H1 (cell line): ENCODE results near the gene CGA. TPM values are rescaled to one million over a fixed set of nuclear protein-coding genes. Genes with fewer than 3 reads are reported as not detected.

ENCODE experiments used
- CTCF ChIA-PET: fragments of 300-600 bp; sonication (Branson Sonifier 250); formaldehyde crosslinking; loops from one replicate; lab custom pipeline; 2021; ENCODE audit not compliant: partially characterized antibody; lab: Charles Lee
- POLR2A ChIA-PET: fragments of 300-600 bp; sonication (Branson Sonifier 250); formaldehyde crosslinking; loops from one replicate; lab custom pipeline; 2021; ENCODE audit warnings: inconsistent platforms; ENCODE audit not compliant: partially characterized antibody; lab: Charles Lee
- DNase-seq, 2 experiments: peaks; one replicate each; pipeline versions ENCODE4 v3.0.0 to v3.0.0-alpha.2; 2010 to 2022; ENCODE audit warnings: low spot score in 2 of 2, low read depth in 1 of 2, mixed read lengths in 1 of 2
- FAIRE-seq: peaks from 2 replicates; lab custom pipeline; 2011; peaks lifted over from hg19 to GRCh38; lab: Jason Lieb, UNC
- H2AFZ ChIP-seq: 2 replicates; pipeline ENCODE4 v1.8.1; 2012; ENCODE audit warnings: low read length, inconsistent platforms
- H2AK5ac ChIP-seq: 2 replicates; pipeline ENCODE4 v1.6.1; 2013; ENCODE audit warnings: low read depth, low read length
- H2BK120ac ChIP-seq: replicated peaks from 2 replicates; pipeline ENCODE3; 2013; ENCODE audit warnings: low read depth, low read length, inconsistent platforms
- H2BK12ac ChIP-seq: 2 replicates; pipeline ENCODE4 v1.6.1; 2013; ENCODE audit warnings: low read depth, low read length
- H2BK15ac ChIP-seq: 2 replicates; pipeline ENCODE4 v1.6.1; 2013; ENCODE audit warnings: low read length
- H2BK20ac ChIP-seq: 2 replicates; pipeline ENCODE4 v1.6.1; 2013; ENCODE audit warnings: low read length
- H2BK5ac ChIP-seq: 2 replicates; pipeline ENCODE4 v1.6.1; 2013; ENCODE audit warnings: low read depth, low read length
- H3K14ac ChIP-seq: 2 replicates; pipeline ENCODE4 v1.6.1; 2013; ENCODE audit warnings: inconsistent platforms; ENCODE audit not compliant: insufficient read length
- H3K18ac ChIP-seq: 2 replicates; pipeline ENCODE4 v1.6.1; 2013; ENCODE audit warnings: low read length; ENCODE audit errors: extremely low read depth
- H3K23ac ChIP-seq: 2 replicates; pipeline ENCODE4 v1.6.1; 2013; ENCODE audit warnings: inconsistent platforms; ENCODE audit not compliant: insufficient read length
- H3K23me2 ChIP-seq: 2 replicates; pipeline ENCODE4 v1.6.1; 2013; ENCODE audit warnings: low read depth, low read length
- H3K27ac ChIP-seq: 2 replicates; pipeline ENCODE4 v1.6.1; 2011; ENCODE audit warnings: low read depth, low read length, inconsistent platforms
- H3K27me3 ChIP-seq, 4 experiments: replicated peaks in 1 of 4; 1 replicate in 1 of 4; 2 replicates in 3 of 4; pipeline versions ENCODE4 v1.6.1 to v1.8.1; 2011 to 2013; ENCODE audit warnings: low read length in 3 of 4, mild to moderate bottlenecking in 3 of 4, inconsistent platforms in 2 of 4, mixed read lengths in 2 of 4, moderate library complexity in 1 of 4; ENCODE audit not compliant: control insufficient read depth in 3 of 4, insufficient read depth in 3 of 4; ENCODE audit errors: extremely low read depth in 1 of 4
- H3K36me3 ChIP-seq, 4 experiments: 2 replicates each; pipeline versions ENCODE4 v1.6.1 to v1.8.1; 2011 to 2013; ENCODE audit warnings: mild to moderate bottlenecking in 4 of 4, low read length in 3 of 4, moderate library complexity in 2 of 4, control low read depth in 1 of 4, inconsistent platforms in 1 of 4; ENCODE audit not compliant: insufficient read depth in 4 of 4, control insufficient read depth in 2 of 4
- H3K4ac ChIP-seq: replicated peaks from 2 replicates; pipeline ENCODE3; 2013; ENCODE audit warnings: low read length, low read depth, mixed read lengths, inconsistent platforms; ENCODE audit not compliant: insufficient read length
- H3K4me1 ChIP-seq, 4 experiments: replicated peaks in 1 of 4; 1 replicate in 1 of 4; 2 replicates in 3 of 4; pipeline versions ENCODE4 v1.6.1 to v1.8.1; 2011 to 2013; ENCODE audit warnings: low read length in 3 of 4, inconsistent platforms in 2 of 4, mixed read lengths in 1 of 4; ENCODE audit not compliant: insufficient read depth in 4 of 4, control insufficient read depth in 3 of 4
- H3K4me2 ChIP-seq, 2 experiments: 2 replicates each; pipeline versions ENCODE4 v1.6.1 to v1.8.1; 2011 to 2013; ENCODE audit warnings: low read depth in 2 of 2, low read length in 2 of 2, control low read depth in 1 of 2, inconsistent platforms in 1 of 2, mild to moderate bottlenecking in 1 of 2; ENCODE audit not compliant: insufficient read depth in 1 of 2
- H3K4me3 ChIP-seq, 4 experiments: fragments of 200-600, 300-600 bp in 1 of 4; sonication (generic), shearing (Covaris generic), sonication (Bioruptor Twin) in 1 of 4; 2 replicates each; pipeline versions ENCODE4 v1.5.1 to v1.8.1; 2011 to 2016; ENCODE audit warnings: low read length in 4 of 4, low read depth in 3 of 4, control low read depth in 2 of 4, inconsistent platforms in 2 of 4, mild to moderate bottlenecking in 2 of 4, mixed read lengths in 1 of 4, moderate library complexity in 1 of 4; ENCODE audit not compliant: insufficient read depth in 2 of 4; ENCODE audit errors: extremely low read depth in 1 of 4
- H3K56ac ChIP-seq: replicated peaks from 2 replicates; pipeline ENCODE3; 2013; ENCODE audit warnings: low read depth, mild to moderate bottlenecking, mixed read lengths, low read length, inconsistent platforms; ENCODE audit not compliant: insufficient read length
- H3K79me1 ChIP-seq: 2 replicates; pipeline ENCODE4 v1.6.1; 2013; ENCODE audit warnings: low read depth, low read length, control low read depth
- H3K79me2 ChIP-seq, 2 experiments: 2 replicates each; pipeline versions ENCODE4 v1.6.1 to v1.8.1; 2012 to 2013; ENCODE audit warnings: low read length in 2 of 2, mild to moderate bottlenecking in 2 of 2, inconsistent platforms in 1 of 2; ENCODE audit not compliant: insufficient read depth in 2 of 2, control insufficient read depth in 1 of 2
- H3K9ac ChIP-seq, 4 experiments: replicated peaks in 1 of 4; 1 replicate in 1 of 4; 2 replicates in 3 of 4; pipeline versions ENCODE4 v1.6.1 to v1.8.1; 2011 to 2013; ENCODE audit warnings: low read depth in 3 of 4, low read length in 3 of 4, control low read depth in 2 of 4, mild to moderate bottlenecking in 2 of 4, moderate library complexity in 2 of 4, inconsistent platforms in 1 of 4; ENCODE audit errors: extremely low read depth in 1 of 4
- H3K9me3 ChIP-seq, 2 experiments: 2 replicates each; pipeline versions ENCODE4 v1.6.1 to v1.8.1; 2012 to 2013; ENCODE audit warnings: mild to moderate bottlenecking in 2 of 2, moderate library complexity in 2 of 2, control low read depth in 1 of 2, inconsistent platforms in 1 of 2, low read depth in 1 of 2, low read length in 1 of 2, mixed read lengths in 1 of 2; ENCODE audit not compliant: insufficient read depth in 2 of 2
- H4K20me1 ChIP-seq, 2 experiments: replicated peaks in 1 of 2; 2 replicates each; pipeline versions ENCODE3 to v1.8.1; 2011 to 2013; ENCODE audit warnings: inconsistent platforms in 2 of 2, low read length in 2 of 2, mild to moderate bottlenecking in 1 of 2; ENCODE audit not compliant: insufficient read depth in 2 of 2, control insufficient read depth in 1 of 2
- H4K5ac ChIP-seq: 2 replicates; pipeline ENCODE4 v1.6.1; 2013; ENCODE audit warnings: low read length, low read depth, mixed read lengths, inconsistent platforms; ENCODE audit not compliant: insufficient read length
- H4K8ac ChIP-seq: 2 replicates; pipeline ENCODE4 v1.8.0; 2013; ENCODE audit warnings: mild to moderate bottlenecking, moderate library complexity, low read length, inconsistent platforms; ENCODE audit not compliant: insufficient read depth; ENCODE audit errors: extremely low read depth
- H4K91ac ChIP-seq: replicated peaks from 2 replicates; pipeline ENCODE3; 2013; ENCODE audit warnings: low read length, mixed read lengths, inconsistent platforms; ENCODE audit not compliant: insufficient read length
- BACH1 ChIP-seq: IDR thresholded peaks from 2 replicates; pipeline ENCODE4 v1.6.1; 2012; ENCODE audit warnings: low read length, improper control_type of control experiment
- BRCA1 ChIP-seq: IDR thresholded peaks from 2 replicates; pipeline ENCODE4 v1.6.1; 2012; ENCODE audit warnings: low read depth, low read length, improper control_type of control experiment
- CBX5 ChIP-seq: fragments of 300-800, 300-1000 bp; sonication (generic); IDR thresholded peaks from 2 replicates; pipeline ENCODE4 v1.7.1; 2016; ENCODE audit warnings: antibody characterized with exemption, low read length, low read depth
- CREB1 ChIP-seq: IDR thresholded peaks from 2 replicates; pipeline ENCODE4 v1.6.1; 2012; ENCODE audit warnings: inconsistent platforms
- FOSL1 ChIP-seq: IDR thresholded peaks from 2 replicates; pipeline ENCODE4 v1.6.1; 2011; ENCODE audit warnings: mild to moderate bottlenecking, low read depth, low read length, moderate library complexity; ENCODE audit not compliant: insufficient read depth
- MAX ChIP-seq: IDR thresholded peaks from 2 replicates; pipeline ENCODE4 v1.6.1; 2012; ENCODE audit warnings: inconsistent platforms
- POU5F1 ChIP-seq: IDR thresholded peaks from 2 replicates; pipeline ENCODE4 v1.6.1; 2011; ENCODE audit warnings: low read depth, mild to moderate bottlenecking, low read length, moderate library complexity
- SIN3A ChIP-seq, 2 experiments: IDR thresholded peaks in 1 of 2; conservative IDR thresholded peaks in 1 of 2; 2 replicates each; pipeline ENCODE4 v1.6.1; 2011 to 2012; ENCODE audit warnings: low read length in 2 of 2, improper control_type of control experiment in 1 of 2, low read depth in 1 of 2, mild to moderate bottlenecking in 1 of 2
- SIRT6 ChIP-seq: IDR thresholded peaks from one replicate; pipeline ENCODE4 v1.7.1; 2012; ENCODE audit warnings: low read length, inconsistent platforms
- SUZ12 ChIP-seq: fragments of 200-600 bp; sonication (generic); IDR thresholded peaks from 2 replicates; pipeline ENCODE4 v1.6.1; 2012; ENCODE audit warnings: mild to moderate bottlenecking, inconsistent platforms, low read length, moderate library complexity, mixed read lengths
- TEAD4 ChIP-seq: IDR thresholded peaks from 2 replicates; pipeline ENCODE4 v1.6.1; 2012; ENCODE audit warnings: low read depth, low read length, inconsistent platforms, mixed read lengths
- YY1 ChIP-seq: IDR thresholded peaks from 2 replicates; pipeline ENCODE4 v1.6.1; 2011; ENCODE audit warnings: low read depth, mild to moderate bottlenecking, low read length
- WGBS, 2 experiments: shearing (Covaris generic) in 1 of 2; methylation state at CpG; one replicate each; pipeline versions ENCODE4 v1.1.6 to v1.1.7; 2013 to 2015; ENCODE audit warnings: low lambda C conversion rate in 2 of 2, mixed read lengths in 2 of 2, inconsistent platforms in 1 of 2, low coverage in 1 of 2, missing lambda C conversion rate in 1 of 2; ENCODE audit not compliant: insufficient replicate concordance in 2 of 2, insufficient coverage in 1 of 2, insufficient read length in 1 of 2; ENCODE audit errors: extremely low coverage in 1 of 2, missing lambda C conversion rate in 1 of 2; 5-methylcytosine and 5-hydroxymethylcytosine counted together
- polyA plus RNA-seq, 7 experiments: library from polyadenylated mRNA; depleted of rRNA in 3 of 7; stranded (reverse) in 5 of 7; unstranded in 2 of 7; fragments of >200 nt in 5 of 7; fragments of 200-250 nt in 2 of 7; gene quantifications; 1 replicate in 5 of 7; 2 replicates in 1 of 7; 4 replicates in 1 of 7; pipeline versions ENCODE4 v1.2.1 to v1.2.3, GENCODE V29; 2011 to 2013; ENCODE audit warnings: missing spikeins in 2 of 7, mixed read lengths in 2 of 7
- total RNA-seq: library from RNA; stranded (reverse); fragmentation: NEBNext Ultra II Directional; extraction: Animal tissue kit (Norgen Biotek cat#: 25700); gene quantifications from 2 replicates; pipeline ENCODE4 v1.2.1, GENCODE V29; 2021

Gene CGA
- total and polyA plus RNA-seq, 2 of the 8 experiments (the other 6 are each of a cell fraction or from before 2014, with no cell fraction given): not detected

GRCh38 chr6:87089135-87089534 is 5.8 kb downstream of the CGA start:
- Histone ChIP-seq H3K4ac (no peak overlapping the region), H3K36me3 (no peaks in the 10 kb centered on the region), H3K56ac (peak overlapping the region; percentile 32), H4K8ac (no peak overlapping the region), H4K91ac (no peak overlapping the region), H3K14ac (no peak overlapping the region), H4K20me1 (no peaks in the 10 kb centered on the region), H3K4me1 (no peaks in the 10 kb centered on the region), H3K79me1 (no peaks in the 10 kb centered on the region), H3K9ac (no peak overlapping the region), H2BK20ac (no peak overlapping the region), H2BK12ac (no peak overlapping the region), H3K9me3 (no peaks in the 10 kb centered on the region), H4K5ac (no peak overlapping the region), H2BK120ac (no peak overlapping the region), H3K27me3 (no peaks in the 10 kb centered on the region), H2AFZ (no peak overlapping the region), H2AK5ac (no peak overlapping the region), H3K27ac (no peak overlapping the region), H3K18ac (no peak overlapping the region), H3K79me2 (no peaks in the 10 kb centered on the region), H3K23me2 (no peaks in the 10 kb centered on the region), H3K23ac (no peak overlapping the region), H2BK5ac (no peak overlapping the region), H3K4me2 (no peak overlapping the region), H2BK15ac (no peak overlapping the region), H3K4me3 (no peak overlapping the region)
- 87% methylated on average over 2 of the region's 2 CpGs; no CpG with 5 or more reads in 1 of the 2 experiments for WGBS, 2 experiments
- CTCF ChIA-PET: no interaction called here
- POLR2A ChIA-PET: no interaction called here
- DNase-seq: no peak
- no peak for TF ChIP-seq POU5F1
- TF ChIP-seq TEAD4: no peak
- TF ChIP-seq CBX5: no peak
- TF ChIP-seq SIRT6: no peak
- TF ChIP-seq MAX: no peak
- TF ChIP-seq SUZ12: no peak
- no peak for TF ChIP-seq CREB1
- no peak for TF ChIP-seq SIN3A (conservative IDR thresholded peaks at IDR 0.05 in 1 of 2, IDR thresholded peaks at IDR 0.05 in 1 of 2; ENCODE audit: low read depth in 1 of 2, low read length in 2 of 2)
- no peak for TF ChIP-seq FOSL1
- TF ChIP-seq BRCA1: no peak
- no peak for TF ChIP-seq BACH1
- no peak for TF ChIP-seq YY1
- no peak for FAIRE-seq
